ENCODE results near the gene ALPG.

- TF ChIP-seq CTCF (IDR thresholded peaks at IDR 0.05) (no peak), MYBL2 (CRISPR knock-in tag; IDR thresholded peaks at IDR 0.05) (no peak), ATF3 (CRISPR knock-in tag; conservative IDR thresholded peaks at IDR 0.05) (no peak), TCF7 (CRISPR knock-in tag; IDR thresholded peaks at IDR 0.05; ENCODE audit: low read depth) (no peak), MXD4 (CRISPR knock-in tag; IDR thresholded peaks at IDR 0.05; ENCODE audit: borderline replicate concordance) (no peak), E2F1 (CRISPR knock-in tag; IDR thresholded peaks at IDR 0.05) (no peak), ATF1 (CRISPR knock-in tag; IDR thresholded peaks at IDR 0.05) (no peak), ZNF317 (CRISPR knock-in tag; IDR thresholded peaks at IDR 0.05; ENCODE audit: borderline replicate concordance, low read depth) (no peak)
These were observed 30.4 kb upstream of the ALPG start for GRCh38 chr2:232376260-232376659.

Data from WTC11 (cell line).